ENCODE measurements around the gene ATP5PD. TPM values are rescaled to one million over a fixed set of nuclear protein-coding genes. Genes with fewer than 3 reads are reported as not detected.

Gene ATP5PD
- total and polyA plus RNA-seq, 2 of the 8 experiments (the other 6 are each of a cell fraction or from before 2014, with no cell fraction given) = 335 to 407 TPM

- TF ChIP-seq TAF1 (IDR thresholded peaks at IDR 0.05; ENCODE audit: low read depth, low read length) = 0 out of 2 replicates have a peak, but pooled peaks have one; percentile 8
- TF ChIP-seq EZH2 (IDR thresholded peaks at IDR 0.05; ENCODE audit: low read depth, low read length, severe bottlenecking) = no peak
- TF ChIP-seq FOSL1 (IDR thresholded peaks at IDR 0.05; ENCODE audit: insufficient read depth, low read depth, low read length) = no peak
- peak; percentile 95 for TF ChIP-seq MAX (IDR thresholded peaks at IDR 0.05)
- peak; percentile 95 for TF ChIP-seq ASH2L (IDR thresholded peaks at IDR 0.05; ENCODE audit: low read length)
- TF ChIP-seq POLR2AphosphoS5 (IDR thresholded peaks at IDR 0.05; ENCODE audit: low read depth, low read length) = no peak
- TF ChIP-seq SAP30 (IDR thresholded peaks at IDR 0.05; ENCODE audit: insufficient read depth, insufficient replicate concordance, low read length) = no peak
- TF ChIP-seq NANOG (IDR thresholded peaks at IDR 0.05; ENCODE audit: insufficient read depth, low read depth, low read length, poor library complexity, severe bottlenecking) = no peak
- no peak for TF ChIP-seq JUN (IDR thresholded peaks at IDR 0.05; ENCODE audit: low read depth, low read length)
- TF ChIP-seq EGR1 (IDR thresholded peaks at IDR 0.05; ENCODE audit: borderline replicate concordance, low read depth, low read length) = 0 out of 2 replicates have a peak, but pooled peaks have one; percentile 43
- TF ChIP-seq BCL11A (IDR thresholded peaks at IDR 0.05; ENCODE audit: low read depth in 2 of 2, low read length in 2 of 2) = no peak
- TF ChIP-seq YY1 (IDR thresholded peaks at IDR 0.05; ENCODE audit: low read depth, low read length) = no peak
- peak in 1 of 2 experiments; percentile 59; a peak in 1 of 4 replicates for TF ChIP-seq SIN3A (conservative IDR thresholded peaks at IDR 0.05 in 1 of 2, IDR thresholded peaks at IDR 0.05 in 1 of 2; ENCODE audit: low read depth in 1 of 2, low read length in 2 of 2)
- TF ChIP-seq TEAD4 (IDR thresholded peaks at IDR 0.05; ENCODE audit: low read depth, low read length) = peak; percentile 85
- TF ChIP-seq SUZ12 (IDR thresholded peaks at IDR 0.05; ENCODE audit: low read length) = no peak
- peak; percentile 37; the same call in 1 of the 2 replicates for TF ChIP-seq BACH1 (IDR thresholded peaks at IDR 0.05; ENCODE audit: low read length)
- TF ChIP-seq KDM4A (IDR thresholded peaks at IDR 0.05; ENCODE audit: low read depth, low read length, severe bottlenecking) = no peak
- TF ChIP-seq KDM5A (IDR thresholded peaks at IDR 0.05; ENCODE audit: low read length) = no peak
- no peak for TF ChIP-seq SIX5 (IDR thresholded peaks at IDR 0.05; ENCODE audit: low read depth, low read length)
- no peak; a peak in 1 of 4 replicates for TF ChIP-seq RAD21 (IDR thresholded peaks at IDR 0.05 in 1 of 2, conservative IDR thresholded peaks at IDR 0.05 in 1 of 2; ENCODE audit: low read depth in 2 of 2, low read length in 2 of 2)
- TF ChIP-seq RNF2 (IDR thresholded peaks at IDR 0.05; ENCODE audit: borderline replicate concordance, low read depth, low read length, missing control alignments, poor library complexity, severe bottlenecking) = no peak
- no peak for TF ChIP-seq GTF2F1 (IDR thresholded peaks at IDR 0.05; ENCODE audit: borderline replicate concordance, low read depth, low read length)
Measured at GRCh38 chr17:75033346-75034235, 13.2 kb downstream of the ATP5PD start (continued).
